Measurements from ENCODE around the gene STK25.

Gene STK25

DNA sequence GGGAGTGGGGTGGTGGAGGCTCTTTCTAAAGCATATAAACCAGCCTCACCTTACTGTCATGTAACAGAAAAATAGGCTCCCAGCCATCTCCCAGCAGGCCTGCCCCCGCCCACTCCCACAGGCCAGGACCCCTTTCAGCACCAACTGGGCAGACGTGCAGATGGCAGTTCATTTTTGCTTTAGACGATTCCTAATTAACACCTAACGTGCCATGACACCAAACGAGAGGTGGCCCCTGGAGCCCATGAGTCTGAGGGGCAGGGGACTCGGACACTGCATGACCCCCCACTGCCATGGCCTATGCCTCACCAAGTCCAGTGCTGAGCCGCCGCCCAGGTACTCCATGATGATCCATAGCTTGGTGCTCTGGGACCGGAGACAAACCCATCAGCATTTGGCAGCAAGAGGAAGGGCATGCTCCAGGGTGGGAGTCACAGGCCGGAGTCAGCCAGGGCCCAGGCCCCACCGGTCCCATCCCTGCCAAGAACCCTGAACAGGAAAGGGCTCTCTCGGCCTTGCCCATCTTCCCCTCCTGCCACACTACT, 7.9 kb downstream of the STK25 start:
- TF ChIP-seq, protein P1, sequence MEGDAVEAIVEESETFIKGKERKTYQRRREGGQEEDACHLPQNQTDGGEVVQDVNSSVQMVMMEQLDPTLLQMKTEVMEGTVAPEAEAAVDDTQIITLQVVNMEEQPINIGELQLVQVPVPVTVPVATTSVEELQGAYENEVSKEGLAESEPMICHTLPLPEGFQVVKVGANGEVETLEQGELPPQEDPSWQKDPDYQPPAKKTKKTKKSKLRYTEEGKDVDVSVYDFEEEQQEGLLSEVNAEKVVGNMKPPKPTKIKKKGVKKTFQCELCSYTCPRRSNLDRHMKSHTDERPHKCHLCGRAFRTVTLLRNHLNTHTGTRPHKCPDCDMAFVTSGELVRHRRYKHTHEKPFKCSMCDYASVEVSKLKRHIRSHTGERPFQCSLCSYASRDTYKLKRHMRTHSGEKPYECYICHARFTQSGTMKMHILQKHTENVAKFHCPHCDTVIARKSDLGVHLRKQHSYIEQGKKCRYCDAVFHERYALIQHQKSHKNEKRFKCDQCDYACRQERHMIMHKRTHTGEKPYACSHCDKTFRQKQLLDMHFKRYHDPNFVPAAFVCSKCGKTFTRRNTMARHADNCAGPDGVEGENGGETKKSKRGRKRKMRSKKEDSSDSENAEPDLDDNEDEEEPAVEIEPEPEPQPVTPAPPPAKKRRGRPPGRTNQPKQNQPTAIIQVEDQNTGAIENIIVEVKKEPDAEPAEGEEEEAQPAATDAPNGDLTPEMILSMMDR (IDR thresholded peaks at IDR 0.05; ENCODE audit: insufficient read depth, low read length, missing control alignments): no peak
- no peak for DNase-seq (ENCODE audit: low read depth, low spot score)
- ChIA-PET POLR2A (no interaction called here), CTCF (no interaction called here)
- no peak overlapping the region for H3K4me3 ChIP-seq (ENCODE audit: low read depth, low read length)

DNA sequence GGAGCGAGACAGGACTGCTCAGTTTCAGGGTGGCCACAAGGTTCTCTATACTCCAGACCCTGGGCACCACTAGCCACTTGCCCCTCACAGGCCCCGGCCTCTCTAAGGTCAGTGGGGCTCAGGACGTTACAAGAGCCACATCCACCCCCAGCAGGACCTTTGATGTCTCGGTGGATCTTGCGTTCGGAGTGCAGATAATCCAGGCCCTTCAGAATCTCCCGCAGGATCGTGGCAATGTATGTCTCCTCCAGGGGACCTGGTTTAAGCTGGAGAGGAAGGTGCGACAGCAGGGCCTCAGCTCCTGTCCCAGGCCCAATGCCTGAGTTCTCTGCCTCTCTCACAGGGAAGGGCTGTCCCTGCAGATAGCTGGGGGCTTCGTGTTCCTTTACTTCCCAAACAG, 8.4 kb downstream of the STK25 start:
- no peak overlapping the region for H3K4me3 ChIP-seq (ENCODE audit: low read depth, low read length)
- TF ChIP-seq, protein P1 (IDR thresholded peaks at IDR 0.05; ENCODE audit: insufficient read depth, low read length, missing control alignments): no peak
- no peak for DNase-seq (ENCODE audit: low read depth, low spot score)
- CTCF ChIA-PET: no interaction called here
- POLR2A ChIA-PET: interaction anchor here (1.9 kb wide), 1 partner anchor 8 kb away, joined by 4 read pairs; the partner anchor contains the start of gene STK25

DNA sequence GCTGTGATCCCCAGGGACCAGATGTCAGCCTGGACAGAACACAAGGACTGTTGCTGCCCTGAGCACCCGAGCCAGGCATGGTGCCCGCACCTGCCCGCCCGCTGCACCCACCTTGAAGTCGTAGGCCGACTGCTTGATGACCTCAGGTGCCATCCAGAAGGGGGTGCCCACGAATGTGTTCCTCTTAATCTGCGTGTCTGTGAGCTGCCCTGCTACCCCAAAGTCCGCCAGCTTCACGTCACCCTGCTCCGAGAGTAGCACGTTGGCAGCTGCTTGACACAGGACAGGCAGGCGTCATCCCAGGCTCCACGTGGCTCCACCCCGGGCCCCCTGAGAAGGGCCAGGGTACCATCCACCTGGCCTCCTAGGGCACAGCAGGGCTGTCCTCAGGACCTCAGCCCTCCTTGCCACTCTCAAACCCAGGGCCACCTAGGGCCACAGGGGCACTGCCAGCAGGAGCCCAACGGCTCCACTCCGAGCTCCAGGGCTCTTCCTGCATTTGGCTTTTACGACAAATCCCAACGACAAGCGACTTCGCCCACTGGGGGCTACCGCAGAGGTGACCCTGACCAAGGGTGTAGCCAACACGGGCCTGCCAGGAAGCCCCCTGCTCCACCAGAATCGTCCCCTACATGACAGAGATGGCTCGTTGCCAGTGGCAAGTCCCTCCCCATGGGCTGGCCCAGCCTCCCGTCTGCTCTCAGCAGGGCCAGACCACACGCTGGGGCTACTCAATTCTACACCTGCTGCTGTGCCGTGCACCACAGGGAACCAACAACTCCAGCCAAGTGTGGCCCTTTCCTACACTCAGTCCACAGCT, 9.0 kb downstream of the STK25 start:
- no peak overlapping the region for H3K4me3 ChIP-seq (ENCODE audit: low read depth, low read length)
- ChIA-PET POLR2A (interaction anchor here (1.6 to 1.9 kb wide), 2 partner anchors 9 to 60 kb away, joined by 4 to 6 read pairs; partner anchors contain the start of genes BOK and STK25), CTCF (no interaction called here)
- TF ChIP-seq, protein P1 (IDR thresholded peaks at IDR 0.05; ENCODE audit: insufficient read depth, low read length, missing control alignments): no peak
- DNase-seq (ENCODE audit: low read depth, low spot score): no peak

DNA sequence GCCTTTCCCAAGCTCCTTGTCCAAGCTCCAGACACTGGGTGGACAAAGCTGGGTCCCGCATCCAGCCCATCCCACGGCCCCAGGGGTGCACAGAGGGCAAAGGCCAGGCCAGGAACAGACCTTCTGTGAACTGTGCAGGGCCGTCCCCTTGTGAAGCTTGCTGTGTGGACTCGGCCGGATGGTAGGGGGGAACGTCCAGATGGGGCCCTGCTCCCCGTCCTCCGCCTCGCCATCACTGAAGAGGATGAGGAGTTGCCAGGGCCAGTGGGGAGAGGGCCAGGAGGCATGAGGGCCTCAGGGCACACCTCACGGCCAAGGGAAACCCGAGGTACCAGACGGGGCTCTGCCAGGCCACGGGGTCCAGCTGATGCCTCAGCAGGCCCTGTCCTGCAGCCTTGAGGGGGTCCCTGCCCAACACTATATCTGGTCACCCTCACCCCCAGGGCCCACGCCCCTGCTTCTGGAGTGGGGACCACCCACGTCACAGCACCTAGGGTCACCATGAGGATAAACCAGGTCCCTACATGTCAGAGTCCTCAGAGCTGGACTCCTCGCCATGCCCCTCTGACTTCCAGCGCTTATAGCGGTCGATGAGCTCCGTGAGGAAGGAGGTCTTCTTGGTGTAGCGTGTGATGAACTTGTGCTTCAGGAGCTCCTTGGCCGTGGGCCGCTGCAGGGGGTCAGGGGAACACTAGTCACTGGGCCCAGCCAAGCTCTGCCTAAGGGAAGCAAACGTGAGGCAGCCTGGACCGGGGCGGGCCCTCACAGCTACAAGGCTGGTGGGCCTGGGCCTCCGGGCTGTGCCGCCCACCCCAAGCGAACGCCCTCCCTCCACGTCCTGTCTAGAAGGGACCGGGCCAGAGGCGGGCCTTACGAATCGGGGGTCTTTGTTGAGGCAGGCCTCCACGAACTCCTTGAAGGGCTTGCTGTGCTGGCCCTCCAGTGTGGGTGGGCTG, 10.0 kb downstream of the STK25 start:
- TF ChIP-seq, protein P1 (IDR thresholded peaks at IDR 0.05; ENCODE audit: insufficient read depth, low read length, missing control alignments): no peak
- ChIA-PET POLR2A (interaction anchor here (1.6 to 1.9 kb wide), 2 partner anchors 10 to 61 kb away, joined by 4 to 6 read pairs; partner anchors contain the start of genes BOK and STK25), CTCF (no interaction called here)
- no peak overlapping the region for H3K4me3 ChIP-seq (ENCODE audit: low read depth, low read length)
- no peak for DNase-seq (ENCODE audit: low read depth, low spot score)

DNA sequence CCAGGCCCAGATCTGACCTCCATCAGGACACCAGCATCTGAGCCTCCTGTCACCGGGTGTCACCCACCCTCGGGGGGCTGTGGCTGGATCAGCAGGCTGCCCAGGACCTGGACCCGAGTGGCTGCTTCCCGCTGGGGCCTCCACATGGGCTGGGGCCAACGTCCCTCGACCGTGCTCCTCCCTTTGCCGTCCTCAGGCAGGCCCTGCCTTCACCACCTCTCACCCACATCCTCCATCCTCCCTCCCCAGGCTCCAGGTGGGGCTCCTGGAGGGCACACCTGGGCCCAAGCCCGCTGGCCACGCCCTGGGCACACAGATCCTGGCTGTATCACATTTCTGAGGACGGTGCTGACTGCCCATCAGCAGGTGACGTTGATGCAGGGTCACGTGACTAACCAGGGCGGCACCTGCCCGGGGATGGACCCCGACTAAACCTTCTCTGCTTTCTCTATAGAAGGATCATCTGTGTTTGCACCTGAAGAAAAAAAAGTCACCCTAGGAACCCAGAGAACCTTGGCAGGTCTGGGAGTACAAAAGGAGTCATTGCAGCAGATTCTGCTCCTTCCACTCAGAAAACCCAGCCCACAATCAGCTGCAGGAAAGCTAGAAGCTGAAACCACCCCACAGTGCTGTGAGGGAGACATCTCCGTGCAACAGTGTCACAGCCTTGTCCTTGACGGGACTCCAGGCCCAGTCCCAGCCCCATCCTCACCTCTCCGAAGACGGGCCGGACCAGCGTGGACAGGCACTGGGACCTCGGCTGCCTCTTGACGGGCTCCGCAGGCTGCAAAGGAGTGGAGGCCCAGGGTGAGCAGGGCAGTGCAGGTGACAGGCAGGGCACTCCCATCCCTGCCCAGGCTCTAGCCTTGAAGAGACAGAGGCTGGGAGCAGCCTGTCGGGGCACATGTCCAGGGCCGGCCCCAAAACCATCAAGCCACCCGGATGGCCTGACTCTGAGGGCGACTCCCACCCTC, 11.2 kb downstream of the STK25 start:
- ChIA-PET CTCF (no interaction called here), POLR2A (no interaction called here)
- TF ChIP-seq, protein P1 (IDR thresholded peaks at IDR 0.05; ENCODE audit: insufficient read depth, low read length, missing control alignments): no peak
- DNase-seq (ENCODE audit: low read depth, low spot score): no peak
- no peak overlapping the region for H3K4me3 ChIP-seq (ENCODE audit: low read depth, low read length)
